Central memory CD8-positive, alpha-beta T cell (primary cell): Measurements from ENCODE around the gene VPS37B.
A peak's percentile ranks its signal among the peaks of the same experiment; 100 is the strongest.

Source experiments
- ATAC-seq: fragments of 150-1000 bp; cut with Tn5 transposase; replicated peaks from 2 replicates; pipeline ENCODE4 v1.10.0; 2022; ENCODE audit warnings: mild to moderate bottlenecking, moderate FRiP score, moderate number of reproducible peaks; ENCODE audit not compliant: poor library complexity, severe bottlenecking; ENCODE audit errors: extremely low read depth
- DNase-seq, 2 donors: peaks; one replicate each; pipeline ENCODE4 v3.0.0; 2021; ENCODE audit warnings: low spot score in 2 of 2
- H3K27ac Mint-ChIP-seq: one replicate; pipeline ENCODE4 v1.8.0; 2022; ENCODE audit warnings: low read depth, mild to moderate bottlenecking, moderate library complexity, mixed read lengths
- H3K27me3 Mint-ChIP-seq: one replicate; pipeline ENCODE4 v1.8.0; 2022; ENCODE audit warnings: mixed read lengths
- H3K36me3 Mint-ChIP-seq: one replicate; pipeline ENCODE4 v1.8.0; 2022; ENCODE audit warnings: mild to moderate bottlenecking, moderate library complexity, mixed read lengths; ENCODE audit not compliant: insufficient read depth
- H3K4me1 Mint-ChIP-seq: one replicate; pipeline ENCODE4 v1.8.0; 2022; ENCODE audit warnings: mixed read lengths
- H3K4me3 Mint-ChIP-seq: one replicate; pipeline ENCODE4 v1.8.0; 2022; ENCODE audit warnings: mild to moderate bottlenecking, moderate library complexity, mixed read lengths
- H3K9me3 Mint-ChIP-seq: one replicate; pipeline ENCODE4 v1.8.0; 2022; ENCODE audit warnings: mixed read lengths

VPS37B gene

DNA sequence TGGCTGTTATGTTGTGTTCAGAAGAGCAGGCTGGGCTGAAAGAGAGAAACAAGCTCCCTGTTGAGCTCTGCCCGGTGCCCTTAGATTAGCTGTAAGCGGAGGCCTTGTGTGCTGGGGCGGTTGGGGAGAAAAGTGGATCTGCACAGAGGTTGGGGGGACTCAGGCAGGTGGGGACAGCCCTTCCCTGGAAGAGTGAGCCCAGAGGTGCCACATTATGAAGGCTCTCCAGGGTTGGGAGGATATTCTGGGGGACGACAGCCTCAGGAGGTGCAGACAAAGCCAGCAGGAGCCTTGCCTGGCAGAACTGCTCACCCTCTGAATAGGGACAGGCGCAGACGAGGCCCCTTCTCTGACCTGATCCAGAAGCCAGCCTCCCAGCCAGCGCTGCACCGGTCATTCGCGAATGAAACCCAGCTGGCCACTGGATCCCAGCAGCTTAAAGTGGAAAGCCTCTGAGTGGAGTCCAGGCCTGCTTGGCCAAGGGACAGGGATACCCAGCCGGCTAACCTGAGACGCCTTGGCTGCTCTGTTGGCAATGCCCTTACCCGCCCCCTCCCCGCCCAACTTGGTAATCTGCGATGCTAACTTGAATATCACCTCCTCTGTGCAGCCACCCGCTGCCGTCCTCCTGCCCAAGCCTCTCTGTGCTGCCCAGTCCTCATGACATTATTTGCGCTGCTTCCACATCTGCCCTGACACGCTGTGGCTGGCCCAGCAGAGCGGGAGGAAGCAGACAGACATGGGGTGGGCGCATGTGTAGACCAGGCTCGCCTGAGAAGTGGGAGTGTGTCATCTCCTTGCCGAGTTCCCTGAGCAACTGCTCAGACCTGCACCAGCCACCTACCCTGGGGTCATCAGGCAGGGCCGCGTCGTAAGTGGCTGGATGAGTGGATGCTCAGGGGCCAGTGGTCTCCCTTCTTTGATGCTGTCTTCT, 55.1 kb downstream of the VPS37B start:
- peaks cover 6% of the 10 kb centered on the region for H3K36me3 Mint-ChIP-seq
- DNase-seq (no peak), ATAC-seq (no peak)
- H3K27ac Mint-ChIP-seq: no peak overlapping the region
- no peaks in the 10 kb centered on the region for H3K27me3 Mint-ChIP-seq
- H3K4me1 Mint-ChIP-seq: peaks cover 45% of the 10 kb centered on the region
- H3K4me3 Mint-ChIP-seq: no peak overlapping the region
- no peaks in the 10 kb centered on the region for H3K9me3 Mint-ChIP-seq

DNA sequence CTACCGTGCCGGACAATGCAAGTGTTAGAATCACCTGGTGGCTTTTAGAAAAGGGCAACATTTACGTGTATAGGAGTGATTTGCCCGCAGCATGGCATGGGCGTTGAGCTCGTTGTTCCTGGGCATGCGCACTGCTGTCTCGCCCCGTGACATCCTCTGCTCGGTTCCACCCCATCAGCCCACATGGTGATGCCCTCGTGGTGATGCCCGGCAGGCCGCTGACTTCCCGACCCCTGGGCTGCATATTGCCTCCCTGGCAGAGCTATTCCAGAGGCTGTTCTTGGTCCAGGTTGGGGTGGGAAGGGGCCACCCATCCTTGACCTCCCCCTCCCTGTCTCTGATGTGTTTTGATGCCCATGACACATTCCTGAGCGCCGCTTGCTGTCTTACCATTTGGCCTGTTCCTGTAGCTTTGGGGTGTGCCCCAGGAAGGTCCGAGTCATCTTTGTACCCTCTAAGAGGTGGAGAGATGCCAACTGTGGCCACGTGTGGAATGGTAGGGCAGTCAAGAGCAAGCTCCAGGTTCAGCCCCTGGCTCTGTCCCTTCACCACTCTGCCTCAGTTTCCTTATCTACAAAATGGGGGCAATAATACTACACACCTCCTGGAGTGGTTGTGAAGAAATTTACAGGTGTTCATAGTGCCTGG, 55.9 kb downstream of the VPS37B start:
- no peaks in the 10 kb centered on the region for H3K27me3 Mint-ChIP-seq
- no peak for ATAC-seq
- H3K36me3 Mint-ChIP-seq: peaks cover 6% of the 10 kb centered on the region
- H3K9me3 Mint-ChIP-seq: no peaks in the 10 kb centered on the region
- DNase-seq: no peak
- H3K4me1 Mint-ChIP-seq: peaks cover 45% of the 10 kb centered on the region
- no peak overlapping the region for H3K4me3 Mint-ChIP-seq
- H3K27ac Mint-ChIP-seq: no peak overlapping the region

- Mint-ChIP-seq H3K27me3 (no peaks in the 10 kb centered on the region), H3K9me3 (no peaks in the 10 kb centered on the region), H3K27ac (no peak overlapping the region), H3K4me1 (peaks cover 57% of the 10 kb centered on the region), H3K4me3 (no peak overlapping the region), H3K36me3 (peaks cover 6% of the 10 kb centered on the region)
- ATAC-seq (no peak), DNase-seq (no peak)
These were observed 57.1 kb downstream of the VPS37B start for GRCh38 chr12:122838841-122839240.

GRCh38 chr12:122837306-122838265, 58.3 kb downstream of the VPS37B start:
- Mint-ChIP-seq H3K4me1 (peaks cover 59% of the 10 kb centered on the region), H3K36me3 (peaks cover 6% of the 10 kb centered on the region), H3K27ac (peak overlapping the region; percentile 61), H3K9me3 (no peaks in the 10 kb centered on the region), H3K27me3 (no peaks in the 10 kb centered on the region), H3K4me3 (peak overlapping the region; percentile 99)
- ATAC-seq: no peak
- no peak for DNase-seq

- Mint-ChIP-seq H3K9me3 (no peaks in the 10 kb centered on the region), H3K4me1 (peaks cover 53% of the 10 kb centered on the region), H3K27me3 (no peaks in the 10 kb centered on the region), H3K36me3 (peaks cover 6% of the 10 kb centered on the region), H3K27ac (peak overlapping the region; percentile 99), H3K4me3 (peak overlapping the region; percentile 99)
- ATAC-seq: peak; percentile 73
- DNase-seq: peak in 1 of 2 donors; percentile 51
These were observed 59.6 kb downstream of the VPS37B start for GRCh38 chr12:122836027-122836921.

GRCh38 chr12:122835750-122836026, 60.2 kb downstream of the VPS37B start:
- DNase-seq: no peak
- H3K4me1 Mint-ChIP-seq: peaks cover 50% of the 10 kb centered on the region
- H3K27ac Mint-ChIP-seq: peak overlapping the region; percentile 99

GRCh38 chr12:122834921-122835749, 60.8 kb downstream of the VPS37B start, which contains the start of gene HIP1R:
Gene HIP1R (plus strand): TSS chr12:122835457. CDS start chr12:122835551, 94 bp downstream.
- H3K4me1 Mint-ChIP-seq: peaks cover 44% of the 10 kb centered on the region
- peak within 1 kb of the TSS; percentile 99 for H3K4me3 Mint-ChIP-seq
- H3K27ac Mint-ChIP-seq: peak within 1 kb of the TSS; percentile 99
- no peaks in the 10 kb centered on the region for H3K9me3 Mint-ChIP-seq
- no peak for DNase-seq
- peaks cover 8% of the 10 kb centered on the region for H3K36me3 Mint-ChIP-seq
- peak; percentile 35 for ATAC-seq
- H3K27me3 Mint-ChIP-seq: no peaks in the 10 kb centered on the region

More at GRCh38 chr12:122835750-122836026, 60.2 kb downstream of the VPS37B start:
- peaks cover 7% of the 10 kb centered on the region for H3K36me3 Mint-ChIP-seq
- ATAC-seq: peak; percentile 27
- H3K27me3 Mint-ChIP-seq: no peaks in the 10 kb centered on the region
- H3K9me3 Mint-ChIP-seq: no peaks in the 10 kb centered on the region
- peak overlapping the region; percentile 99 for H3K4me3 Mint-ChIP-seq

- no peak for ATAC-seq
- Mint-ChIP-seq H3K27me3 (no peaks in the 10 kb centered on the region), H3K4me3 (peak overlapping the region; percentile 93), H3K9me3 (no peaks in the 10 kb centered on the region), H3K36me3 (peaks cover 8% of the 10 kb centered on the region), H3K27ac (peak overlapping the region; percentile 89), H3K4me1 (peaks cover 44% of the 10 kb centered on the region)
- DNase-seq: no peak
These were observed 61.6 kb downstream of the VPS37B start for GRCh38 chr12:122834104-122834920.

- peaks cover 14% of the 10 kb centered on the region for H3K4me1 Mint-ChIP-seq
- no peak overlapping the region for H3K4me3 Mint-ChIP-seq
- no peak for ATAC-seq
- DNase-seq: no peak
- no peaks in the 10 kb centered on the region for H3K9me3 Mint-ChIP-seq
- H3K27me3 Mint-ChIP-seq: no peaks in the 10 kb centered on the region
- H3K27ac Mint-ChIP-seq: no peak overlapping the region
- peaks cover 2% of the 10 kb centered on the region for H3K36me3 Mint-ChIP-seq
These were observed 65.3 kb downstream of the VPS37B start for GRCh38 chr12:122830517-122831214.

DNA sequence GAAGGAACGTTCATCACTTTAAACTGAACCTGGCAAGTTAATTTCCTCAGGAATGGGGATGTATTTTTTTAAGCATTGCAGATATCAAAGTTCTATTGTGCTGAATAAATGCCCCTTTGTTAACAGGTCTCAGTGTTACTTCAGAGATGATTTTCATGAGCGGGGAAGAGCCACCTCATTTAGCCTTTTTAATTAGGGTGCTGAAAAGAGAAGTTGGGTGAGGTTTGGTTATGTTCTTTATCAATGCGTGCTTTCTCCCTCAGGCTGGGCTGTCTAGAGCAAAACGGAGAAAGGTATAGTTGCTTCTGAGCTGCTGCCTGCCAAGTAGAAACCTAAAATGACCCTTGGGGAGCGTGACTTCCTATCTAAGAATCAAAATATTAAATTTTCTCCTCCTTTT, 68.7 kb downstream of the VPS37B start:
- Mint-ChIP-seq H3K4me3 (no peak overlapping the region), H3K9me3 (no peaks in the 10 kb centered on the region), H3K27ac (no peak overlapping the region), H3K27me3 (no peaks in the 10 kb centered on the region), H3K4me1 (no peaks in the 10 kb centered on the region), H3K36me3 (peaks cover 2% of the 10 kb centered on the region)
- ATAC-seq: no peak
- DNase-seq: no peak
